HG03196 (cell line): ENCODE measurements around the gene NSDHL.
A peak's percentile ranks its signal among the peaks of the same experiment; 100 is the strongest.
"Not testable (repeated sequence)": the region's sequence is repeated elsewhere in the genome, so short reads cannot be mapped to it uniquely, and the experiment has no call there.

Experiments
- ATAC-seq: cut with Tn5 transposase; IDR thresholded peaks from one replicate; pipeline ENCODE4 v1.9.1; 2021; ENCODE audit not compliant: unreplicated experiment

The NSDHL gene

DNA sequence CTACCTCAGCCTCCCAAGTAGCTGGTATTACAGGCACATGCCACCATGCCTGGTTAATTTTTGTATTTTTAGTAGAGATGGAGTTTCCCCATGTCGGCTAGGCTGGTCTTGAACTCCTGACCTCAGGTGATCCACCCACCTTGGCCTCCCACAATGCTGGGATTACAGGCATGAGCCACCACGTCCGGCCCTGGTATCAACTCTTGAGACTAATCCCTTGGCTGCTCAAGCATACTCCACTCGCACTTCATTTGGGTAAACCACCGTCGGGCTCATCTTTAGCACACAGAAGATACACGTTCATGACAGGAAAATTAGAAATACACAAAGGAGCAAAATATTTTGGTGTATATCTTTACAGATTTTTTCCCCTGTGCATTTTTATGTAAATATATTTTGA, 79.2 kb downstream of the NSDHL start:
- ATAC-seq: not testable (repeated sequence)

DNA sequence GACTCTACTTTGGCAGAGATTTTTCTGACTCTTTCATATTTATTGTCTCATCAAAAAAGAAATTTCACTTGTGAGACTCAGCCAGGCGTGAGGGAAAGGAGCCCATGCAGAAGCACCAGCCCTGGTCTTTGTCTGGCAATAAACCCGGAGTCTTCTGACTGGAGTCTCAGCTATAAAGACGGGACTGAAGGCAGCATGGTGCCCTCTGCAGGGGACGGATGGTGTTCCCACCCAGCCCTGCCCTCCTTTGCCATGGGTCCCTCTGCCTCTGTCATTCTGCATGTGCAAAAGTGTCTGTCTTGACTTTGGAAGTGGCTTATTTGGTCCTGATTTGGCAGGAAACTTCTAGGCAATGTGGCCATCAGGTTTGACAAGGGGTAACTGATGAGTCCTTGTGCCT, 81.2 kb downstream of the NSDHL start:
- no peak for ATAC-seq

DNA sequence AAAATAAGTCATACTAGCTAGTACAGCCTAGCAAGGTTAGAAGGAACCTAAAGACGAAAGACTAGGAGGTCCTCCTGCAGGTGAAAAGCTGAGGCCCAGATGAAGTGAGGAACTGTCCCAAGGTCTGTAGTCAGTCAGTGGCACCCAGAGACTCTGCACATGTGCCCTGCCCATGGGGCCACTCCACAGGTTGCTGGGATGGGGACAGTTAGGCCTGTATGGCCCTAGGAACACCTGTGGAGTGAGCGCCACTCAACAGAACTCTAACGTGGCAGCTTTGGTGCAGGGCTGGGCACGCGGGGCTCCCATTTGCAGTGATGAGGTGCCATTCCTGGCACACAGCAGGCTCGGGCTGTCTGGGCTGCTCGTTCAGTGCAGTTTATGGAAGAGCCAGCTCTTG, 81.8 kb downstream of the NSDHL start:
- no peak for ATAC-seq

DNA sequence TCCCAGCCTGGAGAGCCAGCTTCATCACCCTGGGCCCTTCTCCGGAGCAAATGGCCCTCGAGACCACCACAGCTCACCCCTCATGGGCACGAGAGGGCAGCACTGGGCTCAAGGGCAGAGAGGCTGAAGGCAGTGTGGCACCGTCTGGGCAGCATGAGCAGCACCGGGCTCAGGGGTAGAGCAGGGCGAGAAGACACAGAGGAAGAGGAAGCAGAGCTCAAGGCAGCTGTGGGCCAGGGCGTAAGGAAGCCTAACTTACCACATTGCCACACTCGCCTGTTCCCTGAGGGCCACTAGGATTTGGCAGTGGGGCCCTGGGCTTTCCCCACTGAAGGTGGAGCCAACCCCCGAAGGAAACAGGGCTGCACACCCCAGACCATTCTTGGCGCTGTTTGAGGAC, 82.5 kb downstream of the NSDHL start:
- no peak for ATAC-seq

DNA sequence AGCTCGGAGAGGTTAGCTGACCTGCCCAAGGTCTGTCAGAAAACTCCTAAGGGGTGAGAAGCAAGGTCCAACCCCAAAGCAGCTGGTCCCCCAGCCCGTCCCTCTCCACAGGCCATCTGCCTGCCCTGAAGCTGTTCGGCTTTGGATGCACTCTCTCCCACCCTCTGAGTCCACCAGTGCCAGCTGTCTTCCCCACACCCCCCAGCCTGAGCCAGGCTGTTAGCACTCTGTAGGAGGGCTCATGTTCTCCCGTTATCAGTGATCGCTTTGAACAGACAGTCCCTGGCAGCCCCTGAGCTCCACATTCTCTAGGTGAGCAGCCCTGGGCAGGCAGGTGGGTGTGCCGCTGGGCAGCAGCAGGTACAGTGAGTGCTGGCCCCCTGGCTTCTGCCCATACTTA, 83.0 kb downstream of the NSDHL start:
- ATAC-seq: no peak

DNA sequence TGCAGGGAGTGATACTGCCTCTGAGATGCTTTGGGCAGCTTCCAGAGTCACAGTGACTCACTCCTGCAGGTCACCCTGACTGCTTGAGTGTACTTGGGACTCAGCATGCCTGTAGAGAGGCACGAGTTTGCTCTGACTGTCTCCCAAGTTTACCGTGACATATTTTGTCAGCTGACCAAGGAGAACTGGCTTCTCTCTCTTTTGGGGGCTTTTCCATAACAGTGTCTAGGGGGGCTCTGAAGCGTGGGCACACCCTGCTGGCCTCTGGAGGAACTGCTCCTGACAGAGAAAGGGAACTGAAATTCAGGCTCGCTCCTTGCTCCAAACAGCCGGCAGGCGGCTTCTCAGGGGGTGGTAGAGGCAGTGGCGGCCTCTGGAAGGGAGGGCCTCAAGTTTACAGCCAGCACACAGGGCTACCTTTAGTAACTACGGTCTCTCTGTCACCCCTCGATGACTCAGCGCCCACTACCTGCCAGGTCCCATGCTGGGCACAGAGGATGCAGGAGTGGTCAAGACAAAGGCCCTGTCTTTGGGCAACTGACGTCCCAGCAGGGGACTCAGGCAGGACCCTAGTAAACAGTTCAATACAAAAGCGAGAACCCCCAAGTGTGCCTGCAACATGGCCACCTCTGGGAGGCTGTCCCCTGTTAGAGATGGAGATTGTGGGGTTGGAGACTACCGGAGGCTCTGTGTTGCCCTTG, 84.8 kb downstream of the NSDHL start:
- peak; percentile 76 for ATAC-seq

DNA sequence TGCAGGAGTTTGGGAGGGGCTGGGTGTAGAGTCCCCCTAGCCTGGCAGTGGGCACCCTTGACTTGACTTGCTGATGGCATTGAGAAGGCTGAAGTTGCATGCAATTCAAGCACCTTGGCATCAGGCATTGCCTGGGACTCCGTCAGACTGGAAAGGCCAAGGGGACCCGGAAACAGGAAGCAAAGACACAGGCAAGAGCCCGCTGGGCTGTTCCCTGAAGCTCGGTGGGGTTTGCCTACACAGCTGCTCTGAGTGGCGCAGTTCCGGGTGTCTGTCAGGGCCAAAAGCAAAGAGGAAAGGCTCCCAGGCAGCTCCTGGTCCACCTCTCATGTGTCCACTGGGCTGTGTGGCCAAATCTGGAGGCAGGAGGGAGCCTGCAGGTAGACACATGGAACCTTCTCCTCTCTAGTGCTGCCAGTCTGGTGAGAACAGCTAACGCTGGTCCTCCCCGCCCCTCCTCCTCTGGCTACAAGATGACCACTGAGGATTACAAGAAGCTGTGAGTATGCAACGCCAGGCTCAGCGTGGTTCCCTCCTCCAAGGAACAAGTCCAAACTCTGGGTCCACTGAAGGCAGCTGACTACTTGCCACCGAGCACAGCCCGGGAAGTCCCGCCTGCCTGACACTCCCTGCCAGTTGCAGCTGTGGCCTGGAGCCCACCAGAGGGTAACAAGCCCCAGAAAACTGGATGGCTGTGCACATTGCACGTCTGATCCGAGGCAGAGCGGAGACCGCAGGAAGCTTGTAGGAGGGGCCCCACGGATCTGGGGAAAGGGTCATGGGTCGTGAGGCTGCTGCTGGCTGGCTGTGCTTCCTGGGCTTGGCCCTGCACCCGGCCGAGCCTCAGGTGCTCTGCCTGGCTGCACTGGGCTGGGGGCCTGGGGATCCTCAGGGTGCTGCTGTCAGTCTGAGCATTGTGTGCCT, 87.1 kb downstream of the NSDHL start:
- ATAC-seq: no peak

DNA sequence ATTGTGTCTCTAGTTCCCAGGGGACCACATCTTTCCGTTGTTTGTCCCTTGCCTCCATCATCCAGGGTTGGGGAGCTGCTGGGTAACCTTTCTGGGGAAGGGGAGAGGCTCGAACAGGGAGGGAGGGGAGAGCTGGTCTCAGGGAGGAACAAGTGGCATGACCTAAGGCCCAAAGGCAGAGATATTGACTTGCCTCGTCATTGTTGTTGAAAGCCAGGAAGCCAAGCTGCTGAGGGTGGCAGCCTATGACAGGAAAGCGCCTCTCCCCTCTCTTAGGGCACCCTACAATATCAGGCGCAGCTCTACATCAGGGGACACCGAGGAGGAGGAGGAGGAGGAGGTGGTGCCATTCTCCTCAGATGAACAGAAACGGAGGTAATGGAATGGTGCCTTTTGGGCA, 87.8 kb downstream of the NSDHL start:
- ATAC-seq: no peak
